Liver (tissue), 3 donors: Measurements from ENCODE around the gene SLC39A1.
"Not testable (repeated sequence)": the region's sequence is repeated elsewhere in the genome, so short reads cannot be mapped to it uniquely, and the experiment has no call there.

Experiments used
- CTCF ChIP-seq: fragments of 150-350 bp; IDR thresholded peaks from 2 replicates; pipeline ENCODE4 v1.5.1; 2017; ENCODE audit warnings: improper control_type of control experiment, low read depth, low read length; ENCODE audit not compliant: missing input control
- GABPA ChIP-seq, 2 donors: IDR thresholded peaks in 1 of 2; conservative IDR thresholded peaks in 1 of 2; 2 replicates each; pipeline ENCODE4 v1.6.1; 2016; ENCODE audit warnings: antibody characterized with exemption in 2 of 2, mild to moderate bottlenecking in 1 of 2, moderate library complexity in 1 of 2
- donor health status: healthy.
- donor health status: healthy.

GRCh38 chr1:153996882-153997281 is 33.5 kb upstream of the SLC39A1 start:
- not testable (repeated sequence) for TF ChIP-seq CTCF; GABPA (IDR thresholded peaks at IDR 0.05 in 1 of 2, conservative IDR thresholded peaks at IDR 0.05 in 1 of 2)
